Mammary epithelial cell (primary cell): ENCODE data around the gene PDGFRA.

Source experiments
- EZH2 ChIP-seq: IDR thresholded peaks from 2 replicates; pipeline ENCODE4 v1.6.1; 2012; ENCODE audit warnings: low read length, inconsistent platforms, borderline replicate concordance
- TF ChIP-seq, protein P1 (sequence below), 2 donors: IDR thresholded peaks in 1 of 2; conservative IDR thresholded peaks in 1 of 2; 2 replicates each; pipeline ENCODE4 v1.5.1; 2011 to 2012; ENCODE audit warnings: inconsistent platforms in 2 of 2, low read length in 2 of 2, mild to moderate bottlenecking in 2 of 2, control low read depth in 1 of 2, low read depth in 1 of 2; ENCODE audit not compliant: insufficient read depth in 1 of 2; ENCODE audit errors: extremely low read depth in 1 of 2

DNA sequence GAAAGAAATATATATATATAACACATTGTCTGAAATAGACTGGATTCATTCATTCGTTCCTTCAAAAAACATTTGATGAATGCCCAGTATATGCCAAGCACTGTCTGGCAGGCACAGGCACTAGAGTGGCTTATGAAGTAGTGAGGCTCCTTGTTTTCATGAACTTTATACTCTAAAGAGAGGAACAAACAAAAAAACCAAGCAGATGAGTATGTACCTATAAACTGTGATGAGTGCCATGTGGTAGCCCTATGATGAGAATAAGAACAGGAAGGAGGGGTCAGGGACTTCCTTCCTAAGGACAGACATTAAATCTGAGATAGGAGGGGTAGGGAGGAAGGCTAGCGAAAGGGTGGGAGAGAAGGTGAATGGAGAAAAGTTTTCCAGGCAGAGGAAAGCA, 19.5 kb upstream of the PDGFRA start:
- no peak for TF ChIP-seq EZH2
- TF ChIP-seq, protein P1, sequence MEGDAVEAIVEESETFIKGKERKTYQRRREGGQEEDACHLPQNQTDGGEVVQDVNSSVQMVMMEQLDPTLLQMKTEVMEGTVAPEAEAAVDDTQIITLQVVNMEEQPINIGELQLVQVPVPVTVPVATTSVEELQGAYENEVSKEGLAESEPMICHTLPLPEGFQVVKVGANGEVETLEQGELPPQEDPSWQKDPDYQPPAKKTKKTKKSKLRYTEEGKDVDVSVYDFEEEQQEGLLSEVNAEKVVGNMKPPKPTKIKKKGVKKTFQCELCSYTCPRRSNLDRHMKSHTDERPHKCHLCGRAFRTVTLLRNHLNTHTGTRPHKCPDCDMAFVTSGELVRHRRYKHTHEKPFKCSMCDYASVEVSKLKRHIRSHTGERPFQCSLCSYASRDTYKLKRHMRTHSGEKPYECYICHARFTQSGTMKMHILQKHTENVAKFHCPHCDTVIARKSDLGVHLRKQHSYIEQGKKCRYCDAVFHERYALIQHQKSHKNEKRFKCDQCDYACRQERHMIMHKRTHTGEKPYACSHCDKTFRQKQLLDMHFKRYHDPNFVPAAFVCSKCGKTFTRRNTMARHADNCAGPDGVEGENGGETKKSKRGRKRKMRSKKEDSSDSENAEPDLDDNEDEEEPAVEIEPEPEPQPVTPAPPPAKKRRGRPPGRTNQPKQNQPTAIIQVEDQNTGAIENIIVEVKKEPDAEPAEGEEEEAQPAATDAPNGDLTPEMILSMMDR (conservative IDR thresholded peaks at IDR 0.05 in 1 of 2, IDR thresholded peaks at IDR 0.05 in 1 of 2; ENCODE audit: extremely low read depth in 1 of 2, insufficient read depth in 1 of 2, low read depth in 1 of 2, low read length in 2 of 2), result no peak
